AG10803 (cell line): Measurements from ENCODE around the gene MEIOSIN.
"Not testable (repeated sequence)": the region's sequence is repeated elsewhere in the genome, so short reads cannot be mapped to it uniquely, and the experiment has no call there.

Experiments used
- DNase-seq: peaks from one replicate; pipeline ENCODE4 v3.0.0; 2010; ENCODE audit warnings: low read depth
- H3K4me3 ChIP-seq: 2 replicates; pipeline ENCODE4 v1.5.1; 2011; ENCODE audit warnings: mild to moderate bottlenecking, low read length, control low read depth
- TF ChIP-seq, protein P1 (sequence below): conservative IDR thresholded peaks from 2 replicates; pipeline ENCODE4 v1.5.1; 2011; ENCODE audit warnings: mild to moderate bottlenecking, low read length, control low read depth, inconsistent platforms

Gene MEIOSIN

DNA sequence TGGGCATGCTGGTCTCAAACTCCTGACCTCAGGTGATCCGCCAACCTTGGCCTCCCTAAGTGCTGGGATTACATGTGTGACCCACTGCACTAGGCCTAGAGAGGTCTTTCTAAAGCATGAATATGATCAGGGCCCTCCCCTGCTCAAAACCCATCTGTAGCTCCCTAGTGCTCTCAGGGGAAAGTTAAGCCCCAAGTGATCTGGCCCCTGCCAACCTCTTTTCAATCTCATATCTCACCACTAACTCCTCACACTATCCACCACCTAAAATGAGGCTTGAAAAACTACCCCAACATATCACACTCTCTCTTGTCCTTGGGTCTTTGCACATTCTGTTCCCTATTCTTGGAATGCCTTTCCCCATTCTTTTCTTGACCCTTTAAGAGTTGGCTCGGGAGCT, 61.4 kb downstream of the MEIOSIN start:
- DNase-seq, result no peak
- TF ChIP-seq, protein P1, sequence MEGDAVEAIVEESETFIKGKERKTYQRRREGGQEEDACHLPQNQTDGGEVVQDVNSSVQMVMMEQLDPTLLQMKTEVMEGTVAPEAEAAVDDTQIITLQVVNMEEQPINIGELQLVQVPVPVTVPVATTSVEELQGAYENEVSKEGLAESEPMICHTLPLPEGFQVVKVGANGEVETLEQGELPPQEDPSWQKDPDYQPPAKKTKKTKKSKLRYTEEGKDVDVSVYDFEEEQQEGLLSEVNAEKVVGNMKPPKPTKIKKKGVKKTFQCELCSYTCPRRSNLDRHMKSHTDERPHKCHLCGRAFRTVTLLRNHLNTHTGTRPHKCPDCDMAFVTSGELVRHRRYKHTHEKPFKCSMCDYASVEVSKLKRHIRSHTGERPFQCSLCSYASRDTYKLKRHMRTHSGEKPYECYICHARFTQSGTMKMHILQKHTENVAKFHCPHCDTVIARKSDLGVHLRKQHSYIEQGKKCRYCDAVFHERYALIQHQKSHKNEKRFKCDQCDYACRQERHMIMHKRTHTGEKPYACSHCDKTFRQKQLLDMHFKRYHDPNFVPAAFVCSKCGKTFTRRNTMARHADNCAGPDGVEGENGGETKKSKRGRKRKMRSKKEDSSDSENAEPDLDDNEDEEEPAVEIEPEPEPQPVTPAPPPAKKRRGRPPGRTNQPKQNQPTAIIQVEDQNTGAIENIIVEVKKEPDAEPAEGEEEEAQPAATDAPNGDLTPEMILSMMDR, result no peak
- no peak overlapping the region for H3K4me3 ChIP-seq

DNA sequence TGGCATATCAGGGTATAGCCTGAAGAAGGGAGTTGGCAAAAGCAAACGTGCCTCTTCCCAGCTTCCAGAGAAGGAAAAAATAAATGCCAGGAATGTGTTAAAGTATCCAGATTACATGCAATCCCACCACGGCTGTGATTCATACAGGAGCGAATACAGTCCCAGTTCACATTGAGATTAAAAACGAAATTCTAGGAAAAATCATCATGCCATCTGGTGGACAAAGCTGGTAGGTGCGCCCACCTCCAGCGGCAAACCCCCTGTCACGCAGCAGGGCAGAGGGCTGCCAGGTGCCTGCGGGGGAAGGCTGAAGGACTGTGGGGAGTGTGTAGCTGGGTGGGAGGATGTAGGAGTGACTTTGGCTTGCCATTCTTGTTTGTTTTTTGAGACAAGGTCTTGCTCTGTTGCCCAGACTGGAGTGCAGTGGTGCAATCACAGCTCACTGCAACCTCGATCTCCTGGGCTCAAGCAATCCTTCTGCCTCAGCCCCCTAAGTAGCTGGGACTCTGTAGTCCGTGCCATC, 65.8 kb downstream of the MEIOSIN start:
- peak; percentile 90 for DNase-seq
- TF ChIP-seq, protein P1, result peak; percentile 75
- no peak overlapping the region; the same call in 1 of the 2 replicates for H3K4me3 ChIP-seq

DNA sequence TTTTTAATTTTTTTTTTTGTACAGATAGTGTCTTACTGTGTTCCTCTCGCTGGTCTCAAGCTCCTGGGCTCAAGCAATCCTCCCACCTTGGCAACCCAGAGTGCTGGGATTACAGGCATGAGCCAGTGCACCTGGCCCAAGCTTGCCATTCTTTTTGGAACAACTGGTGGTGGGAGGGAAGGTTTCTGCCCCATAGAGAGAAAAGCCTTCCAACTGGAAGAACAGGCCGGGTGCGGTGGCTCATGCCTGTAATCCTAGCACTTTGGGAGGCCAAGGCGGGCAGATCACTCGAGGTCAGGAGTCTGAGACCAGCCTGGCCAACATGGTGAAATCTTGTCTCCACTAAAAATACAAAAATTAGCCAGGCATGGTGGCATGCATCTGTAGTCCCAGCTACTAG, 66.3 kb downstream of the MEIOSIN start:
- not testable (repeated sequence) for DNase-seq, H3K4me3 ChIP-seq

DNA sequence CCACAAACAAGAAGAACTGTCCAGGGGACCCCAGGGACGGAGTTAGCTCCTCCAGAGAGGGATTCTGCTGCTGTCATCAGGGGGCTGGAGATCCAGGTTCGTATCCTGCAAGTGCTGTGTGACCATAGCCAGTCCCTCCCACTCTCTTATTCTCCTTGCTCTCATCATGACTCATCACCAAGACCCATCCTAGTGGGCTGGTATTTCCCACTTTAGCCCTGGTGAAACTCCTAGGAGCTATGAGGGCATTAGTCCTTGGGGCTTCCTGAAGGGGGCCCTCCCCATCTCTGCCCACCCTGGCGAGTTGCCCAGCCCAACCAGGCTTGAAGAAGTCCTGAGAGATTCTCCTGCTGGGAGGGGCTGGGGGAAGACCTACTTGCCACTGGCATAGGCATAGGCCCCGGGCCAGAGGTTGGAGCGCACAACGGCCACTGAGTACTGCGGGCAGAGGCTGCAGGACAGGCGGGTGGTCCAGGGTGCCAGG, 66.9 kb downstream of the MEIOSIN start:
- TF ChIP-seq, protein P1, result no peak
- peak; percentile 40 for DNase-seq
- H3K4me3 ChIP-seq, result no peak overlapping the region

DNA sequence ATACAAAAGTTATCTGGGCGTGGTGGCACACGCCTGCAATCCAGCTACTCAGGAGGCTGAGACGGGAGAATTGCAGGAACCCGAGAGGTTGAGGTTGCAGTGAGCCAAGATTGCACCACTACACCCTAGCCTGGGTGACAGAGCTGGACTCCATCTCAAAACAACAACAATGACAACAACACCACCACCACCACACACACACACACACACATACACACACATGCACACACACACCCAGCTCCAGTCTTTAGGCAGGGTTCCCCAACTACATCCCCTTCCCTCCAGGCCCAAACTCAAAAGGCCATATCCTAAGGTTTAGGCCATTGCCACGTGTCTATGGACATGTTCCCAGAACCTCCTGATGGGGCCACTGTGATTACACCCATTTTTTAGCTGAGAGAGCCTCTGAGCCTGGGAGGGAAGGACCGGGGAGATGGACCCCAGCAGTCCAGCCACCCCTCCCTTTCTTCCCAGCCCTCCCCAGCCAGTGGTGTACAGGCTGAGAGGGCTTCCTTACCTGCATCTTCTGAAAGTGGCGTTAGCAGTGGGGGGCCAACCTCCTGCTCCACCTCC, 68.5 kb downstream of the MEIOSIN start:
- TF ChIP-seq, protein P1, result no peak
- DNase-seq, result no peak
- H3K4me3 ChIP-seq, result no peak overlapping the region

DNA sequence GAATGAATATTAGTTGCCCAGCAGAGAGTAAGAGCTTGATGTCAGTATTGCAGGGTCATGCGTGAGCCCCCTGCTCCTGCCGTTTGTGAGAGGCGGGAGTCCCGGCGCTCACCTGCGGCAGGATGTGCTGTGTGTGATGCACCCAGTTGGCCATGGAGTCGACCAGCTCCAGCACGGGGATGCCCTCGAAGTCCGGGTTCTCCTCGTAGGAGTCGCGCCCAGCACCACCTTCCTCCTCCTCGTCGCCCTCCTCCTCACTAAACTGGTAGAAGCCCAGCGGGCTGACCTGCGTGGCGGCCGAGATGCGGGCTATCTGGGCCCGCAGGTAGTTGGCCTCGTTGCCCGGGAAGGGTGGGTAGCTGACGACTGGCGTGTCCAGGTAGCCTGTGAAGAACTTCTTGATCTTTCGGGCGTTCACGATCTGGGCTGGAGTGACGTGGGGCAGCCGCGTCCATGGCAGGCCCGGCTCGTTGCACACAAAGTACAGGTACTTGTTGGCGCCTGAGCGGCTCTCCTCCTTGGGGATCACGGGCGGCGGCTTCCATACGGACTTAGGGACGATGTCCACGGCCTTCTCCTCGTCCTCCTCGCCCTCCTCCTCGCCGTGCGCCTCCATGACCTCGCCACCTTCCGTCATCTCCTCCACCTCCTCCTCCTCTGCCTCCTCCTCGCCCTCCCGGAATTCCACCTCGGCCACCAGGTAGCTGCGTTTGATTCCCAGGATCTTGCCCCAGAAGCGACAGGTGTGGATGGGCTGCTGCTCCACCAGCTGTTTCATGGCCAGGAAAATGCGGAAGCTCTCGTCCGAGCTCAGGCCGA, 71.1 kb downstream of the MEIOSIN start:
- H3K4me3 ChIP-seq, result no peak overlapping the region
- no peak for DNase-seq
- TF ChIP-seq, protein P1, result no peak

DNA sequence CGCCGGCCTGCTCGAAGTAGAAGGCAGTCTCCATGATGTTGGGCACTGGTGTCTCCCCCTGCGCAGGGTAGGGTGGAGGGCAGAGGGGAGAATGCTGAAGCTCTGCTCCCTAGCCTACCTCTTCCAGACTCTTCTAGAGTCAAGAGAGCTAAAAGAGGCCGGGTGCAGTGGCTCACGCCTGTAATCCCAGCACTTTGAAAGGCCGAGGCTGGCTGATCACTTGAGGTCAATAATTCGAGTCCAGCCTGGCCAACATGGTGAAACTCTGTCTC, 71.7 kb downstream of the MEIOSIN start:
- TF ChIP-seq, protein P1, result no peak
- H3K4me3 ChIP-seq, result no peak overlapping the region
- DNase-seq, result no peak
